CD4-positive, alpha-beta T cell (primary cell): ENCODE measurements around the gene KLHL1. TPM values are rescaled to one million over a fixed set of nuclear protein-coding genes. Genes with fewer than 3 reads are reported as not detected.

ENCODE experiments used
- ATAC-seq: fragments of 200-7000 bp; cut with Tn5 transposase; one replicate; pipeline ENCODE4 v1.10.0; 2022; ENCODE audit warnings: mild to moderate bottlenecking; ENCODE audit not compliant: poor library complexity
- CTCF ChIA-PET: fragments of 350-600 bp; sonication (Branson Sonifier 250); formaldehyde crosslinking; loops from one replicate; lab custom pipeline; 2021; ENCODE audit warnings: antibody characterized with exemption, inconsistent platforms; lab: Charles Lee
- POLR2A ChIA-PET: fragments of 350-600 bp; sonication (Branson Sonifier 250); formaldehyde crosslinking; loops from one replicate; lab custom pipeline; 2021; ENCODE audit warnings: antibody characterized with exemption, inconsistent platforms; lab: Charles Lee
- DNase-seq, 14 experiments: peaks; one replicate each; pipeline ENCODE4 v3.0.0-alpha.2; 2013 to 2020; ENCODE audit warnings: mixed read lengths in 2 of 14
- H3K27ac ChIP-seq, 2 donors: one replicate each; pipeline versions ENCODE4 v1.5.1 to v1.7.0; 2013; ENCODE audit warnings: low read length in 2 of 2, low read depth in 1 of 2, mild to moderate bottlenecking in 1 of 2
- H3K27me3 ChIP-seq, 2 experiments: 1 replicate in 1 of 2; 2 replicates in 1 of 2; pipeline versions ENCODE4 v1.6.1 to v1.7.0; 2013; ENCODE audit warnings: low read length in 2 of 2, control low read depth in 1 of 2, mild to moderate bottlenecking in 1 of 2, moderate library complexity in 1 of 2; ENCODE audit not compliant: insufficient read depth in 2 of 2, control insufficient read depth in 1 of 2
- H3K36me3 ChIP-seq: one replicate; pipeline ENCODE4 v1.6.1; 2013; ENCODE audit warnings: low read length, control low read depth; ENCODE audit not compliant: insufficient read depth
- H3K4me1 ChIP-seq: one replicate; pipeline ENCODE4 v1.6.1; 2013; ENCODE audit warnings: low read length, control low read depth; ENCODE audit not compliant: insufficient read depth
- H3K4me3 ChIP-seq: one replicate; pipeline ENCODE4 v1.5.1; 2013; ENCODE audit warnings: mild to moderate bottlenecking, low read length, moderate library complexity
- H3K9me3 ChIP-seq, 2 experiments: 1 replicate in 1 of 2; 2 replicates in 1 of 2; pipeline versions ENCODE4 v1.6.1 to v1.7.0; 2013; ENCODE audit warnings: low read length in 2 of 2, mild to moderate bottlenecking in 2 of 2, control low read depth in 1 of 2, moderate library complexity in 1 of 2; ENCODE audit not compliant: control insufficient read depth in 1 of 2, insufficient read depth in 1 of 2
- H3K27ac Mint-ChIP-seq: one replicate; pipeline ENCODE4 v1.8.0; 2020; ENCODE audit warnings: mixed read lengths
- H3K27me3 Mint-ChIP-seq: one replicate; pipeline ENCODE4 v1.8.0; 2021; ENCODE audit warnings: mixed read lengths
- H3K36me3 Mint-ChIP-seq: one replicate; pipeline ENCODE4 v1.8.0; 2021; ENCODE audit warnings: low read depth, mixed read lengths
- H3K4me1 Mint-ChIP-seq: one replicate; pipeline ENCODE4 v1.8.0; 2021; ENCODE audit warnings: low read depth, mixed read lengths
- H3K4me3 Mint-ChIP-seq: one replicate; pipeline ENCODE4 v1.8.0; 2020; ENCODE audit warnings: mild to moderate bottlenecking, mixed read lengths
- H3K9me3 Mint-ChIP-seq: one replicate; pipeline ENCODE4 v1.8.0; 2020; ENCODE audit warnings: mixed read lengths
- intact Hi-C, 2 experiments: fragments of 100-400 bp; cut with DNase I in 1 of 2; cut with micrococcal nuclease in 1 of 2; formaldehyde crosslinking; loops; one replicate each; pipeline versions ENCODE4 v1.15.1 to v1.9.0; 2023 to 2025; cut with DNase I, micrococcal nuclease
- total RNA-seq, 174 experiments: library from RNA in 2 of 174; stranded (reverse) in 2 of 174; gene quantifications; one replicate each; pipeline ENCODE4 v1.2.3 and lab custom pipeline; 2021 to 2026
- TF ChIP-seq, protein P1 (sequence below): fragments of 200-600 bp; IDR thresholded peaks from one replicate; pipeline ENCODE4 v1.8.0; 2022; ENCODE audit warnings: antibody characterized with exemption, mild to moderate bottlenecking

The KLHL1 gene
- total RNA-seq, 2 experiments from 2014 or later: not detected

GRCh38 chr13:70090036-70090723 lies 18.1 kb downstream of the KLHL1 start:
- ChIA-PET CTCF (no interaction called here), POLR2A (no interaction called here)
- Histone ChIP-seq H3K9me3 (peaks cover 0 to 5% of the 10 kb centered on the region in 2 experiments), H3K4me3 (no peak overlapping the region), H3K36me3 (no peaks in the 10 kb centered on the region), H3K4me1 (no peaks in the 10 kb centered on the region), H3K27ac (no peak overlapping the region), H3K27me3 (no peaks in the 10 kb centered on the region)
- intact Hi-C loops: no loop called here
- no peak overlapping the region for H3K4me3 Mint-ChIP-seq
- H3K27ac Mint-ChIP-seq: no peak overlapping the region
- H3K4me1 Mint-ChIP-seq: no peaks in the 10 kb centered on the region
- ATAC-seq (no peak), DNase-seq (no peak)
- TF ChIP-seq, protein P1, sequence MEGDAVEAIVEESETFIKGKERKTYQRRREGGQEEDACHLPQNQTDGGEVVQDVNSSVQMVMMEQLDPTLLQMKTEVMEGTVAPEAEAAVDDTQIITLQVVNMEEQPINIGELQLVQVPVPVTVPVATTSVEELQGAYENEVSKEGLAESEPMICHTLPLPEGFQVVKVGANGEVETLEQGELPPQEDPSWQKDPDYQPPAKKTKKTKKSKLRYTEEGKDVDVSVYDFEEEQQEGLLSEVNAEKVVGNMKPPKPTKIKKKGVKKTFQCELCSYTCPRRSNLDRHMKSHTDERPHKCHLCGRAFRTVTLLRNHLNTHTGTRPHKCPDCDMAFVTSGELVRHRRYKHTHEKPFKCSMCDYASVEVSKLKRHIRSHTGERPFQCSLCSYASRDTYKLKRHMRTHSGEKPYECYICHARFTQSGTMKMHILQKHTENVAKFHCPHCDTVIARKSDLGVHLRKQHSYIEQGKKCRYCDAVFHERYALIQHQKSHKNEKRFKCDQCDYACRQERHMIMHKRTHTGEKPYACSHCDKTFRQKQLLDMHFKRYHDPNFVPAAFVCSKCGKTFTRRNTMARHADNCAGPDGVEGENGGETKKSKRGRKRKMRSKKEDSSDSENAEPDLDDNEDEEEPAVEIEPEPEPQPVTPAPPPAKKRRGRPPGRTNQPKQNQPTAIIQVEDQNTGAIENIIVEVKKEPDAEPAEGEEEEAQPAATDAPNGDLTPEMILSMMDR: no peak
- H3K36me3 Mint-ChIP-seq: no peaks in the 10 kb centered on the region
- H3K9me3 Mint-ChIP-seq: peaks cover 13% of the 10 kb centered on the region
- H3K27me3 Mint-ChIP-seq: no peaks in the 10 kb centered on the region

DNA sequence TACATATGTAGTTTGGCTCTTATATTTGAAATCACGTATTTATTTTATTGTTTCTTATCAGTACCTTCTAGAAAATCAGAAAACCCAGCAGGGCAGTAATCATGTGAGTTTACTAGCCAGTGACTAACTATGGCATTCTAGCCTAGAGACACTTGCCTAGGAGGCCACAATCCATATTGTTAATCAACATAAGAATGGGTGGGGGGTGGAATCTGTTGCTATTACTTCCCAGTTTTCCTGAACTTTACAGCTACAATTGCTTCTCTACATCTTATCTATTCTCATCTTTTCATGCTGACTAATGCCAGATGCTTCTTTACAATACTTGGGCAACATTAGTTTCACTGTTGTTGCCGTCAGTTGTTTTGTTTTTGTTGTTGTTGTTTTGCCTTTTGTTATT lies 19.3 kb downstream of the KLHL1 start:
- H3K4me1 ChIP-seq: no peaks in the 10 kb centered on the region
- Mint-ChIP-seq H3K27me3 (no peaks in the 10 kb centered on the region), H3K4me3 (no peak overlapping the region), H3K4me1 (no peaks in the 10 kb centered on the region), H3K9me3 (peaks cover 12% of the 10 kb centered on the region), H3K36me3 (no peaks in the 10 kb centered on the region), H3K27ac (no peak overlapping the region)
- DNase-seq: no peak
- no peak overlapping the region for H3K27ac ChIP-seq
- no peak overlapping the region for H3K4me3 ChIP-seq
- no peaks in the 10 kb centered on the region for H3K27me3 ChIP-seq
- ChIA-PET CTCF (no interaction called here), POLR2A (no interaction called here)
- intact Hi-C loops: no loop called here
- peaks cover 0 to 9% of the 10 kb centered on the region in 2 experiments for H3K9me3 ChIP-seq
- TF ChIP-seq, protein P1: no peak
- ATAC-seq: no peak
- no peaks in the 10 kb centered on the region for H3K36me3 ChIP-seq

- ATAC-seq (no peak), DNase-seq (no peak)
- H3K4me1 ChIP-seq: no peaks in the 10 kb centered on the region
- TF ChIP-seq, protein P1: no peak
- CTCF ChIA-PET: no interaction called here
- Mint-ChIP-seq H3K27me3 (no peaks in the 10 kb centered on the region), H3K27ac (no peak overlapping the region), H3K36me3 (no peaks in the 10 kb centered on the region), H3K4me3 (no peak overlapping the region), H3K9me3 (peaks cover 10% of the 10 kb centered on the region), H3K4me1 (no peaks in the 10 kb centered on the region)
- H3K9me3 ChIP-seq: peaks cover 0 to 9% of the 10 kb centered on the region in 2 experiments
- no peaks in the 10 kb centered on the region for H3K27me3 ChIP-seq
- no peaks in the 10 kb centered on the region for H3K36me3 ChIP-seq
- no peak overlapping the region for H3K27ac ChIP-seq
- POLR2A ChIA-PET: no interaction called here
- intact Hi-C loops: no loop called here
- no peak overlapping the region for H3K4me3 ChIP-seq
These were observed 21.0 kb downstream of the KLHL1 start for GRCh38 chr13:70087247-70087646.
